Inflammatory macrophage (primary cell): ENCODE data around the gene PCDH9.

Source experiments
- DNase-seq, 2 donors: peaks; one replicate each; pipeline ENCODE4 v3.0.0-alpha.2; 2020 to 2022

Gene PCDH9

DNA sequence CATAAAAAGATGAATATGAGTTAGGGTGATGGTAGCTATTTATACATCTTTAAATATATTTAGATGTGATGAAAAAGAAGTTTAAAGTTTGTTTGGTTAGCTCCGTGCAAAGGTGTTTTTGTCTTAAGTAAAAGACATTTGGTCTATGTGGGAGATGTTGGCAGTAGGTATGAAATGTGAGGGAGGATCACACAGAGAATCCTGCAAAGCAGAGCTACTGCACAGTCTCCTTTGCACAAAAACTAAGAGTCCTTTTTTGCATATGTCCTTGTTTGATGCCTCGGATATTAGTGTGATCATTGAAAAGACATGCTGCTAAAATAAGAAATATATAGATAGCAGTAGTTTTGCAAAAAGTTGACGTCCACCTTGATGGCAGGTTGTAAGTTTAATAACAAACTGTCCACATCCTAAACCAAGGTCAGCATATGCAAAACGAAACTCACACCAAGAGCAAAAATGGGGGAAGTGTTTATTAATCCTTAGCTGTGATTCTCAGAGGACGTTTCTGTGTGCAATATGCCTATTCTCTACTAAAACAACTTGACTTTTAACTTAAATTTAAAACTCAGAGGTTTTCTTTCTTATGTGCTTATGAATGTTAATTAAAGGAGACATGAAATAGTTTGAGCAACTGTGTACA is 870.1 kb downstream of the PCDH9 start:
- DNase-seq, result no peak

DNA sequence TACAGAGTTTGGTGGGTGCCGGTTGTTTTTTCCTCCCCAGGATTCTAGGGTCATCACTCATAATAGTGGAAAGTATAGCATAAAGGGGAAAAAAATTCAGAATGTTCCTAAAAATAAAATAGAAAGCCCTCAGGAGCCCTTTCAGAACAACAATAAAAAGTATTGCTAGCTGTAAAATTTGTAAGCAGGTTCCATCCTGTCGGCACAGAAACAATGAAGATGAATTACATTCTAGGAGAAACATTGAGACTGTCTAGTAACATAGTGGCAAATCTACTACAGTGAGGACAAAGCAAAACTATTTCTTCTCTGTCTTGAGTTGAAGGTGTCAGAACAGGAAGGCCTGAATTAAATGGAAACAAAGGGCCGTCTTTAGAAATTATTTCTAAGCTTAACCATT is 870.7 kb downstream of the PCDH9 start:
- DNase-seq, result no peak

- no peak for DNase-seq
Observed at GRCh38 chr13:66358564-66358963, 871.6 kb downstream of the PCDH9 start.

- no peak for DNase-seq
Observed at GRCh38 chr13:66357463-66357862, 872.7 kb downstream of the PCDH9 start.

- DNase-seq, result no peak
Observed at GRCh38 chr13:66354879-66355751, 875.0 kb downstream of the PCDH9 start.

DNA sequence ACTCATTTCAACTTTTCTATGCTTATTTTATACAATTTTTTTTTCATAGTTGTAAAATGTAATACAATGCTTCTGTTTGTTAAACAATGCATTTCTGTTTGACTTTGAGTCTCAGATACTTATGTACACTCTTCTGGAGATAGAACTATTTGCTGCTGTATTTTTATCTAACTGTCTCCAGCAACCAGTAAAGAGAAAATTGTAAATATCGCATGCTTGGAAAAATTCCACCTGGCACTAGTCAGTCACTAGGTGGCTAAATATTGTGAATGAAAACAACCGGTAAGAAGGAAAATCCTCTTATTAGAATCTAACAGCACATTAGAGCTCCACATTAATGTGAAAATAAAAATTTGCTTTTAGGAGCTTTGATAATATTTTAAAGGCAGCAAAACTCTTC is 876.5 kb downstream of the PCDH9 start:
- no peak for DNase-seq

DNA sequence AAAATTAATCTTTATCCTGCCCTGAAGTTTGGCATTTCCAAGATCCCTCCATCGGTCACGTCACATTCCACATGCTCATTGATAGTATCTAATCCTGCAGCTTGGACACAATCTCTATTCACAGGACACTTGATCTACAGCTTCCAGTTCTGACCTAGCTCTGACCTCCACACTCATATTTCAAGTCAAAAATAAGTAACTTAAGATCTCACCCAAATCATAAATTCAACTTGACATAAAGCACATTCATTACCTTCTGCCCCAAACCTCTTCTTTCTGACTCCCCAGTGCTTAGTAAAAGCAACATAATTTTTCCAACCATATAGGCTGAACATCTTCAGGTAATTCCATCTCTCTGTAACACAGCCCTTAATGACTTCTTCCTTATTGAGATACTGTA is 880.2 kb downstream of the PCDH9 start:
- no peak for DNase-seq

DNA sequence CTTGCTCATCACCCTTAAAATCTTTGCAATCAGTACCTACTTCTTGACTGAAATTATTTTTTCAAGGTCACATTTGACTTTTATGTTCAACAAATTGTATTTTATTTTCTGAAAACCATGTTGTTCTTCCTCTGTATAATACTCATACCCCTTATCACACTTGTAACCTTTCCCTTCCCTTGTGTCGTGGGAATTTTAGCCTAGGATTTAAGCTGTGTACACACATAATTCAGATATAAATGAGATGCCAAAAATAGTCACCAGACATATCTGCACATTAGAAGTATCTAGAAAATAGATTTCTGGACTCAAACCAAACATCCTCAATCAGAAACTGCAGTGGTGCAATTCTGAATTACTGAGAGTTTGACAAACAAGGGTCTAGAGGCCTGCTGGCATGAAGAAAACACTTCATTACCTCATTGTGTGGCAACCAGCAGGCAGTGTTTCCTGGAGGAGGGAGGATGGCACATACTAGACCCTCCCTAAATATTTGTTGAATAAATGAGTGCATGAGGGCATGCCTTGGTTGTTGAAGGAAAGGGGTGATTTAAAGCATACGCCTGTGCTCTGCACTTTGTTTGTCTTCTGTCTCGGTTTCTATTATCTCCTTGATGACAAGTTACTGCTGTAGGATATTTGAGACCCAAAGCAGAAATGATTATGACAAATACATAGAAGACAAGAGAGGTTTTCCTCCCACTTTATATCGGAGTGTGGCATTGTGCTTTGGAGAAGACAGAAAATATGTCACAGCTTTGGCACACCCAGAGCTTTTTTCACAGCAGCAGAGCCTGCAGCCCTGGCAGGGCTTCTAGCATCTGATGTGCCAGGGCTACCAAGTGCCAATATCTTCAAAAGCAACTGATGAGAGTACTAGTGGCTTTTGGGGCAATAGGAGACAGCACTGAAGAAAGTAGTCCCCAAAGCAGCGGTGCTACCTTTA is 881.1 kb downstream of the PCDH9 start:
- DNase-seq, result no peak

- no peak for DNase-seq
Observed at GRCh38 chr13:66347486-66348117, 882.5 kb downstream of the PCDH9 start.

DNA sequence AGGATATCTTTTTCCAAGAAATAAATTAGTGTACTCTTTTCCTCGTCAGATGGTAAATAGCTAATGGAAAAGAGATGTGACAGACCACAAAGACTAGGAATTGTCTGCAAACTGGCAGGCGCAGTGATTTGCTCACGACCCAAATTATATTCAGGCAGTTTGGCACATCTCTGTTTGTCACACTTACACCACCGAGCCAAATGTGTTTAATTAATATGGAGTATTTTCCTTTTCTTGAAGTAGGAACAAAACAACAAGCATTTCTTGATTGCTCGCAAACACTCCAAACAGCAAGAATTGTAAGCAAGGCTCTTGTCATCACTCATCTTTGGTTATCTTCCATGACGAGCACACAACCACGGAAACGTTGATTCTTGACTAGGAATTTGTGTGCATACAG is 884.2 kb downstream of the PCDH9 start:
- DNase-seq, result no peak

- DNase-seq, result no peak
Observed at GRCh38 chr13:66345518-66345810, 884.7 kb downstream of the PCDH9 start.

DNA sequence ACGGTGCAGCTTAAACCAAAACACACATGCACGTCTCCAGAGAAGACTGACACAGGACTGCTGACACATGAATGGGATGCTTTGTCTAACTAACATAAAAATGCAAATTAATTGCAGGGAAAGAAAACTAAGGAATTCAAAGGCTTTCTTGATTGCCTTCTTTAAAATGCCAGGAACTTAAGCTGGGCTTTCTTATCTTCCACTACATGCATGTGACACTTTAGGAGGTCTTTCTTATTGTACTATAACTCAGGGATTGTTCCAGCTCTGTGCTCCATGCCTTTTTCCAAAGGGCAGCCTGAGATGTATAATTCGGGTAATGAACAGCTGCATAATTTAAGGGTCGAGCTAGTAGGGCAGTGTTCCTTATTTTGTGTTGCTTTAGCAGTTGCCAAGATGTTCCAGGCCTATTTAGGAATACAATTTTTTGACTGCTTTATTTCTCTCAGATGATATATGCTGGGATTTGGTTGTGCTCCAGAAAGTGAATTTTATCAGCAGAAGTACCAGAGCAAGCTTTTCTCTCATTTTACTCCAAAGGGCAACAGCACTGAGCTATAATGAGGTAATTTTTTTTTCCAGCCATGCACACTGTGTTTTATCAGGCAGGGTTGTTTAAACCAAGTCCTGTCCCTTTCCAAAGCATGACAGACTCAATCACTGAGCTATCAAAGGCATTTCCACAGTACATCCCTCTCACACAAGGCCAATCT is 885.2 kb downstream of the PCDH9 start:
- no peak for DNase-seq

GRCh38 chr13:66343224-66343828 is 886.8 kb downstream of the PCDH9 start:
- no peak for DNase-seq

GRCh38 chr13:66341635-66342377 is 888.3 kb downstream of the PCDH9 start:
- no peak for DNase-seq

- DNase-seq, result no peak
Observed at GRCh38 chr13:66339214-66339613, 890.9 kb downstream of the PCDH9 start.

- no peak for DNase-seq
Observed at GRCh38 chr13:66338542-66338941, 891.6 kb downstream of the PCDH9 start.

DNA sequence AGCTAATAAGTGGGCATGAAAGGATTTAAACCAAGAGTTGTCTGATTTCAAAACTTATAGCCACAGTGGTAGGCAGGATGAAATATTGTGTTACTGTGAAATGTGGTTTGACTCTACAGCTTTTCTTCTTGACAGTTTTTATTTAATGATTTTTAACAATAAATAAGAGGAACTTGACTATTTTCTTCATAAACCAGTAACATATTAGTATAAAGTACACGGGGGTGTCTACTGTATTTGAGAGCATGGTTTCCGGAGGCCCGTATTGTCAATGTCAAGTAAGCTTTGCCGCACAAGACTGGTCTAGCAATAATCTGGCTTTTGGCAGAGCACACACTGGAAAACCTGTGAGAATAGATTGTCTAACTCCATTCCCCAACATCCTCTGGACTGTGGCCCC is 894.5 kb downstream of the PCDH9 start:
- DNase-seq, result no peak

- DNase-seq, result no peak
Observed at GRCh38 chr13:66329988-66330451, 900.1 kb downstream of the PCDH9 start.

DNA sequence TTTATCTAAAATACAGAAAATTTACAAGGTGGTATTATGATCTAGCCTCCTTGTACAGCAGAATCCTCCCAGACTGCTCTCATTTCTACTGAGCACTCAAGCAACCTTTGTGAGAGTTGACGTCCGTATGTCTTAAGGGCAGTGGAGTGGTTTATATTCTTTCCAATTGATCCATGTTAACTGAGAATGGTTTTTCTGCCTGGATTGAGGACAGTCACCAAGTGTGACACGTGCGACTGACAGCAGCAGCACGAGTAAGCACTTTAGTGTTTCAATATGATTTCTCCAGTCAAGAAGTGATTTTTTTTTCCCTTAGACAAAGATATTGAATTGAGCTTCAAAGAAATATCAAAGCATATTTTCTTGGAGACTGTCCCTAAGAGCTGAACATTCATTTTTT is 901.7 kb downstream of the PCDH9 start:
- no peak for DNase-seq

DNA sequence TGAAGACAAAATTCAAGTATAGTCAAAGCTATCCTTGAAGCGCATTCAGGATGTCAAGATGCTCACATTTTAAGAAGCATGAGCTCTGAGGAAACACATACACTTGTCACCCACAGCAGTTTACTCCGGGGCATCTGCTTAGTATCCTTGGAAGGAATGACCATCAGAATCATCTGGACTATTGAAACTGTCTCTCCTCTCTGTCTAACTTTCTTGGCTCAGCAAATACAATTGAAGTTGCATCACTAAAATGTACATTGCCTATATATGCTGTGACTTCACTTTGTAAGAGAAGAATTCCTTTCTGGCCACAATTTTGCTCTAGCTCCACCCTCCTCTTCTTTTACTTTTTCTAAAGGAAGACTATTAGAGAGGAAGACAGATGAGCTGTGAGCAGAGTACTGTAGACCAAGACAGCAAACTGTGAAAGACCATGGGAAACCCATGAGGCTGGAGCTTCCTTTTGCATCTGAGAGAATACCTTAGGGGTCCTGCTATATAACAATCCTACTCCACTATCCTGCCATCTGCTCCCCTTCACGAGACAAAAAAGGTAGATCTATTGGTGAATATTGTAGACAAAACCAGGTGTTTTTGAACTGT is 906.3 kb downstream of the PCDH9 start:
- no peak for DNase-seq
